ENCODE measurements around the gene TICAM1. TPM values are rescaled to one million over a fixed set of nuclear protein-coding genes. Genes with fewer than 3 reads are reported as not detected.
"Not testable (repeated sequence)": the region's sequence is repeated elsewhere in the genome, so short reads cannot be mapped to it uniquely, and the experiment has no call there.

Gene TICAM1
- total RNA-seq, 2 experiments from 2014 or later, result 19.5 to 22.4 TPM

GRCh38 chr19:4831979-4832340, 448 bp upstream of the TICAM1 start:
- H3K9me3 Mint-ChIP-seq (ENCODE audit: low read depth), result not testable (repeated sequence)

GRCh38 chr19:4830768-4831265, 695 bp downstream of the TICAM1 start:
- peak overlapping the region; percentile 87 for H3K4me3 Mint-ChIP-seq
- DNase-seq, result no peak
- peak overlapping the region; percentile 84 for H3K27ac Mint-ChIP-seq
- no peaks in the 10 kb centered on the region for H3K9me3 Mint-ChIP-seq (ENCODE audit: low read depth)
- H3K27me3 Mint-ChIP-seq, result no peaks in the 10 kb centered on the region
- no peak for ATAC-seq
- CTCF ChIA-PET, result interaction anchor here (0.8 to 3.7 kb wide), 11 partner anchors 9 to 81 kb away, joined by 3 to 38 read pairs (median 3); no protein-coding TSS in a partner anchor
- peaks cover 9% of the 10 kb centered on the region for H3K36me3 Mint-ChIP-seq
- H3K4me1 Mint-ChIP-seq, result peaks cover 30% of the 10 kb centered on the region

More at GRCh38 chr19:4831979-4832340, 448 bp upstream of the TICAM1 start:
- H3K36me3 Mint-ChIP-seq, result peaks cover 12% of the 10 kb centered on the region
- peak overlapping the region; percentile 87 for H3K4me3 Mint-ChIP-seq
- ATAC-seq, DNase-seq, H3K27me3 Mint-ChIP-seq: not testable (repeated sequence)
- H3K4me1 Mint-ChIP-seq, result peaks cover 33% of the 10 kb centered on the region
- CTCF ChIA-PET, result interaction anchor here (0.7 to 3.7 kb wide), 7 partner anchors 10 to 861 kb away, joined by 3 to 38 read pairs (median 3); no protein-coding TSS in a partner anchor
- peak overlapping the region; percentile 81 for H3K27ac Mint-ChIP-seq

DNA sequence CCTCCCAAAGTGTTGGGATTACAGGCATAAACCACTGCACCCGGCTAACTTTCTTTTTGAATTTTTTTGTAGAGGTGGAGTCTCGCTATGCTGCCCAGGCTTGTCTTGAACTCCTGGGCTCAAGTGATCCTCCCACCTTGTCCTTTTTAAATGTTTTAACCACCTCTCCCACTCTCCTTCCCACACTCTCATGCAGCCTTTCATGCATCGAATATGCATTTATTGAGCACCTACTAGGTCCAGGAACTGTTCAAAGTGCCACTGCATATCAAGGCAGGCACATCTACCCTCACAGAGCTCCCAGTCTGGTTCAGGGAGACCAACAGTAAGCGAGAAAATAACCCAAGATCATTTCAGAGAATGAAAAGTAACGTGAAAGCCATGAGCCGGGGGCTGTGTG, 1.2 kb downstream of the TICAM1 start:
- peak overlapping the region; percentile 84 for H3K27ac Mint-ChIP-seq
- H3K9me3 Mint-ChIP-seq (ENCODE audit: low read depth), result no peaks in the 10 kb centered on the region
- H3K36me3 Mint-ChIP-seq, result peaks cover 9% of the 10 kb centered on the region
- no peak for ATAC-seq
- no peaks in the 10 kb centered on the region for H3K27me3 Mint-ChIP-seq
- H3K4me3 Mint-ChIP-seq, result peak overlapping the region; percentile 87
- H3K4me1 Mint-ChIP-seq, result peaks cover 30% of the 10 kb centered on the region
- no peak for DNase-seq
- CTCF ChIA-PET, result interaction anchor here (0.9 to 3.7 kb wide), 9 partner anchors 9 to 81 kb away, joined by 3 to 38 read pairs (median 4); no protein-coding TSS in a partner anchor

GRCh38 chr19:4829001-4829712, 2.4 kb downstream of the TICAM1 start:
- Mint-ChIP-seq H3K9me3 (ENCODE audit: low read depth) (no peaks in the 10 kb centered on the region), H3K36me3 (peaks cover 9% of the 10 kb centered on the region), H3K27me3 (no peaks in the 10 kb centered on the region), H3K27ac (peak overlapping the region; percentile 64), H3K4me1 (peaks cover 30% of the 10 kb centered on the region), H3K4me3 (peak overlapping the region; percentile 54)
- CTCF ChIA-PET, result interaction anchor here (1.5 to 3.7 kb wide), 2 partner anchors 20 to 22 kb away, joined by 6 to 38 read pairs; no protein-coding TSS in a partner anchor
- ATAC-seq, result no peak
- no peak for DNase-seq

DNA sequence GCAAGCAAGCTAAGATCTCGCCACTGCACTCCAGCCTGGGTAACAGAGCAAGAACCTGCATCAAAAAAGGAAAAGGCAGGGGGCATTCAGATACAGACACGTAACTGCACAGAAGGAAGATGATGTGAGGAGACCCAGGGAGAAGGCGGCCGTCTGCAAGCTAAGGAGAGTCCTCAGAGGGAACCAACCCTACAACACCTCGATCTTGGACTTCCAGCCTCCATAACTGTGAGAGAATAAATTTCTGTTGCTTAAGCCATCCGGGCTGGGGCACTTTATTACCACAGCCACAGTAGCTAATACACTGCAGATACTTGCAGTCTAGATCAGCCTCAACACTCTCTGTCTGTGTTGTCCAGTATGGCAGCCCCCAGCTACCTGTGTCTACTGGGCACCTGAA, 7.9 kb downstream of the TICAM1 start:
- Mint-ChIP-seq H3K4me3 (no peak overlapping the region), H3K27ac (no peak overlapping the region), H3K27me3 (no peaks in the 10 kb centered on the region), H3K9me3 (ENCODE audit: low read depth) (no peaks in the 10 kb centered on the region), H3K36me3 (peaks cover 15% of the 10 kb centered on the region), H3K4me1 (peaks cover 4% of the 10 kb centered on the region)
- ATAC-seq (no peak), DNase-seq (no peak)
- CTCF ChIA-PET, result interaction anchor here (0.6 to 7.2 kb wide), 7 partner anchors 14 to 1581 kb away, joined by 3 to 46 read pairs (median 3); no protein-coding TSS in a partner anchor

GRCh38 chr19:4822354-4822753, 9.2 kb downstream of the TICAM1 start:
- DNase-seq; ATAC-seq; H3K4me1 Mint-ChIP-seq; H3K27ac Mint-ChIP-seq; H3K27me3 Mint-ChIP-seq; H3K4me3 Mint-ChIP-seq; H3K9me3 Mint-ChIP-seq (ENCODE audit: low read depth): not testable (repeated sequence)
- peaks cover 16% of the 10 kb centered on the region for H3K36me3 Mint-ChIP-seq
- CTCF ChIA-PET, result interaction anchor here (0.9 to 7.2 kb wide), 3 partner anchors 8 to 29 kb away, joined by 7 to 46 read pairs (median 7); no protein-coding TSS in a partner anchor

DNA sequence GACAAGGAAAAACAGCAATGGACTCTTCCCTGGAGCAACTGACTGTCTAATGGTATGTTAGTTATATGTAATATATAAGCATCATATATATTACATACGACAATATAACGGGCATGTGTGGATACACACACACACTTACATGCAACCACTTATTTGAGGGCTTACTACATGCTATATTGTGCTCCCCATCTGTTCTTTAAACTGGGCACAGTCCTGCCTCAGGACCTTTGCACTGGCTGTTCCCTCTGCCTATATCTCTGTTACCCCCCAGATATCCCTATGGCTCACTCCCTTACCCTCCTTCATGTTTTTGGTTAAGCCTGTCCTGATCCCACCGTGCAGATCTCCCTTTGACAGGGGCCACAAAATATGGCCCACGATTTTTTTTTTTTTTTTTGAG, 10.2 kb downstream of the TICAM1 start:
- CTCF ChIA-PET, result interaction anchor here (0.9 to 7.2 kb wide), 2 partner anchors 10 to 12 kb away, joined by 7 to 46 read pairs; no protein-coding TSS in a partner anchor
- H3K27ac Mint-ChIP-seq, result no peak overlapping the region
- H3K9me3 Mint-ChIP-seq (ENCODE audit: low read depth), result no peaks in the 10 kb centered on the region
- H3K4me1 Mint-ChIP-seq, result peaks cover 3% of the 10 kb centered on the region
- no peak overlapping the region for H3K4me3 Mint-ChIP-seq
- no peak for DNase-seq
- H3K36me3 Mint-ChIP-seq, result peaks cover 24% of the 10 kb centered on the region
- H3K27me3 Mint-ChIP-seq, result no peaks in the 10 kb centered on the region
- ATAC-seq, result no peak

DNA sequence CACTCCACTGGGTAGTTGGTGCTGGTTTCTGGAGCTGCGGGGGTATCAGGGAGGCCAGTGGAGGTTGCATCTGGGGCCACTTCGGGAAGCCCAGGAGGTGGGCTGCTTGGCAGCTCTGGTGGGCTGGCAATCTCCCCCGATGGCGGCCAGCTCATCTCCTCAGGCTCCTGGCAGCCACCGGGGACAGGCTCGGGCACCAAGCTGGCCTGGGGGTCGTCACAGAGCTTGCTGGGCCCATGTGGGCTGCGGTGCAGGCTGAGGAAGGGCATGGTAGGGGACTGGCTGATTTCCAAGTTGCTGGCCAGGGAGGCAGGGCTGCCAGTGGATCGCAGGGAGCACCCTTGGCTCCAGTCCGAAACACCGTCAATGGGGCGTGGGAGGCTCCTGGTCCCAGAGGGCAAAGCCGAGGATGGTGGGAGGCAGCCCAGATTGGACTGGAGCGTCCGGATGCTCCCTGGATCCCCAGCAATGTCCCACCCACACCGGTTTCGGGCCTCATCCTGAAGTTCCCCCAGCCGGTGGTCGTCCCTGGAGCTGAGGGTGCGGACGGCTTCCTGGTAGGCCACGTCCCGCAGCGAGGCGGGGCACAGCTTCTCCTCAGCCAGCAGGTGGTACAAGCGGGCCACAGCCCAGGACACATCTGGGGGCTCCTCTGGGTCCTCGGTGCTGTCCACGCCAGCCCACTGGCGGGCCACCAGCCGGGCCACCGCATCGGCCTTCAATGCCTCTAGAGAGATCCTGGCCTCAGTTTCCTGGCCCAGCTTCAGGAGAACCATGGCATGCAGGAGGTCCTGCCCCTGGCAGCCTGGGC, 13.8 kb downstream of the TICAM1 start:
- H3K4me3 Mint-ChIP-seq, result no peak overlapping the region
- peaks cover 25% of the 10 kb centered on the region for H3K36me3 Mint-ChIP-seq
- H3K9me3 Mint-ChIP-seq (ENCODE audit: low read depth), result peaks cover 2% of the 10 kb centered on the region
- no peak overlapping the region for H3K27ac Mint-ChIP-seq
- DNase-seq (no peak), ATAC-seq (no peak)
- no peaks in the 10 kb centered on the region for H3K27me3 Mint-ChIP-seq
- CTCF ChIA-PET, result interaction anchor here (2.1 to 3.1 kb wide), 3 partner anchors 8 to 94 kb away, joined by 8 to 22 read pairs (median 11); no protein-coding TSS in a partner anchor
- peaks cover 22% of the 10 kb centered on the region for H3K4me1 Mint-ChIP-seq

- CTCF ChIA-PET, result interaction anchor here (1.3 to 3.1 kb wide), 4 partner anchors 7 to 214 kb away, joined by 7 to 22 read pairs (median 10); no protein-coding TSS in a partner anchor
- ATAC-seq (no peak), DNase-seq (no peak)
- no peak overlapping the region for H3K27ac Mint-ChIP-seq
- H3K9me3 Mint-ChIP-seq (ENCODE audit: low read depth), result peaks cover 2% of the 10 kb centered on the region
- H3K4me3 Mint-ChIP-seq, result no peak overlapping the region
- H3K4me1 Mint-ChIP-seq, result peaks cover 23% of the 10 kb centered on the region
- no peaks in the 10 kb centered on the region for H3K27me3 Mint-ChIP-seq
- peaks cover 22% of the 10 kb centered on the region for H3K36me3 Mint-ChIP-seq
Observed at GRCh38 chr19:4816950-4817278, 14.6 kb downstream of the TICAM1 start.

GRCh38 chr19:4816202-4816949, 15.1 kb downstream of the TICAM1 start:
- CTCF ChIA-PET, result interaction anchor here (1.3 to 3.1 kb wide), 3 partner anchors 7 to 215 kb away, joined by 7 to 22 read pairs (median 8); no protein-coding TSS in a partner anchor
- Mint-ChIP-seq H3K4me3 (no peak overlapping the region), H3K4me1 (peaks cover 26% of the 10 kb centered on the region), H3K9me3 (ENCODE audit: low read depth) (peaks cover 2% of the 10 kb centered on the region), H3K27ac (no peak overlapping the region), H3K36me3 (peaks cover 22% of the 10 kb centered on the region), H3K27me3 (no peaks in the 10 kb centered on the region)
- ATAC-seq (no peak), DNase-seq (no peak)

DNA sequence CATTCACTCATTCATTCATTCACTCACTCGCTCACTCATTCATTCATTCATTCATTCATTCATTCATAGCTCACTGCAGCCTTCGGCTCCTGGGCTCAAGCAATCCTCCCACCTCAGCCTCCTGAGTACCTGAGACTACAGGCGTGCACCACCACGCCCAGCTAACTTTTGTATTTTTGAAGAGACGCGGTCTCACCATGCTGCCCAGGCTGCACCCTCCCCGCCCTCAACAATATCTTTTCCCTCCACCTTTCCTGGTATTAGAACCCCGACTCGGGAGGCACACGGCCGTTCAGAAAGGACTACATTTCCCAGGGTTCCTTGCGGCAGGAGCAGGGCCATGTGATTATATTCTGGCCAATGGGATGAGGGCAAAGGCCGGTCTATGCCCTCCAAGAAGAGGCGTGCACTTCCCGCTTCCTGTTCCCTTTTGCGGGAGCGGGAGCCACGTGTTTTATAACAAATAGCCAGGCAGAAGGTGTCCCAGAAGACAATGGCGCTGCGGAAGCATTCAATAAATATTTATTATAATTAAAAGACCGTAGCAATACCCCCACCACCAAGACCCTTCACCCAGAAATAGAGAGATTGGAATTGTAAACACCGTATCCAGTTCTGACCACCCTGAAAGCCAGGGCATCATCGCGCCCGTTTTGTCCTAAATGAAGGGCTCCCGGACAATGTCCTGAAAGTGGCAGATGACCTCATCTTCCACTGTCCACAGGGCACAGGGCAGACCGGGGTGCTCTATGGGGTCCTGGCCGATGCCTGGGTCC, 15.9 kb downstream of the TICAM1 start:
- ATAC-seq (peak; percentile 82), DNase-seq (peak; percentile 85)
- Mint-ChIP-seq H3K27me3 (no peaks in the 10 kb centered on the region), H3K4me1 (peaks cover 28% of the 10 kb centered on the region), H3K4me3 (peak overlapping the region; percentile 57), H3K9me3 (ENCODE audit: low read depth) (peaks cover 2% of the 10 kb centered on the region), H3K27ac (peak overlapping the region; percentile 41), H3K36me3 (peaks cover 22% of the 10 kb centered on the region)
- CTCF ChIA-PET, result interaction anchor here (0.9 to 14.6 kb wide), 4 partner anchors 15 to 215 kb away, joined by 3 to 418 read pairs (median 8); no protein-coding TSS in a partner anchor
